Keratinocyte (primary cell): ENCODE data around the gene DCBLD2. TPM values are rescaled to one million over a fixed set of nuclear protein-coding genes. Genes with fewer than 3 reads are reported as not detected.

Experiments
- DNase-seq: peaks from one replicate; pipeline ENCODE4 v3.0.0-alpha.2; 2011; ENCODE audit warnings: low read depth, missing footprints, low spot score
- FAIRE-seq: peaks from 2 replicates; lab custom pipeline; 2011; peaks lifted over from hg19 to GRCh38; lab: Jason Lieb, UNC
- H2AFZ ChIP-seq: 2 replicates; pipeline ENCODE4 v1.6.0; 2012; ENCODE audit warnings: low read length, control low read depth, inconsistent platforms; ENCODE audit not compliant: control insufficient read depth
- H3K27ac ChIP-seq: 2 replicates; pipeline ENCODE4 v1.5.1; 2011; ENCODE audit warnings: low read length; ENCODE audit not compliant: control insufficient read depth, insufficient read depth
- H3K27me3 ChIP-seq: 3 replicates; pipeline ENCODE4 v1.6.0; 2011; ENCODE audit warnings: low read length; ENCODE audit not compliant: control insufficient read depth, insufficient read depth; ENCODE audit errors: extremely low read depth
- H3K36me3 ChIP-seq, 2 experiments: 2 replicates in 1 of 2; 3 replicates in 1 of 2; pipeline ENCODE4 v1.5.1; 2011; ENCODE audit warnings: low read length in 2 of 2, mild to moderate bottlenecking in 1 of 2; ENCODE audit not compliant: control insufficient read depth in 2 of 2, insufficient read depth in 2 of 2; ENCODE audit errors: extremely low read depth in 1 of 2
- H3K4me1 ChIP-seq: 3 replicates; pipeline ENCODE4 v1.5.1; 2011; ENCODE audit warnings: low read length; ENCODE audit not compliant: control insufficient read depth, insufficient read depth; ENCODE audit errors: extremely low read depth
- H3K4me2 ChIP-seq: 3 replicates; pipeline ENCODE4 v1.6.0; 2011; ENCODE audit warnings: low read depth, low read length; ENCODE audit not compliant: control insufficient read depth, insufficient read depth; ENCODE audit errors: extremely low read depth
- H3K4me3 ChIP-seq, 3 experiments: fragments of 200-600 bp in 1 of 3; sonication (generic) in 1 of 3; 2 replicates in 2 of 3; 3 replicates in 1 of 3; pipeline ENCODE4 v1.5.1; 2011 to 2016; ENCODE audit warnings: low read length in 3 of 3, mild to moderate bottlenecking in 3 of 3, control low read depth in 2 of 3, inconsistent platforms in 1 of 3, low read depth in 1 of 3, mixed read lengths in 1 of 3, mixed run types in 1 of 3, moderate library complexity in 1 of 3; ENCODE audit not compliant: control insufficient read depth in 2 of 3, insufficient read depth in 2 of 3; ENCODE audit errors: extremely low read depth in 1 of 3
- H3K79me2 ChIP-seq: 2 replicates; pipeline ENCODE4 v1.6.0; 2012; ENCODE audit warnings: low read length; ENCODE audit not compliant: control insufficient read depth, insufficient read depth
- H3K9ac ChIP-seq: 3 replicates; pipeline ENCODE4 v1.6.0; 2011; ENCODE audit warnings: low read length; ENCODE audit not compliant: control insufficient read depth, insufficient read depth; ENCODE audit errors: extremely low read depth
- H3K9me1 ChIP-seq: 3 replicates; pipeline ENCODE4 v1.6.0; 2011; ENCODE audit warnings: low read length; ENCODE audit not compliant: control insufficient read depth, insufficient read depth; ENCODE audit errors: extremely low read depth
- H3K9me3 ChIP-seq: 2 replicates; pipeline ENCODE4 v1.5.1; 2012; ENCODE audit warnings: low read depth, low read length; ENCODE audit not compliant: control insufficient read depth
- H4K20me1 ChIP-seq: 3 replicates; pipeline ENCODE4 v1.6.0; 2011; ENCODE audit warnings: low read length; ENCODE audit not compliant: control insufficient read depth, insufficient read depth; ENCODE audit errors: extremely low read depth
- EZH2 ChIP-seq: IDR thresholded peaks from one replicate; pipeline ENCODE4 v1.6.1; 2012; ENCODE audit warnings: inconsistent platforms, mild to moderate bottlenecking, low read length, moderate library complexity
- dilution Hi-C: fragments of 300-500 bp; cut with MboI; formaldehyde crosslinking; loops from one replicate; pipeline ENCODE4 v1.7.0; 2020; ENCODE audit warnings: low sequenced_read_pairs; ENCODE audit not compliant: extremely low pct_ligation_motif_present
- polyA plus RNA-seq, 5 experiments: library from polyadenylated mRNA; depleted of rRNA in 3 of 5; stranded (reverse) in 3 of 5; stranded (forward) in 1 of 5; unstranded in 1 of 5; fragments of >200 nt; gene quantifications; 1 replicate in 1 of 5; 2 replicates in 3 of 5; 3 replicates in 1 of 5; pipeline versions ENCODE4 v1.2.1 to v1.2.3, GENCODE V29; 2011 to 2012; ENCODE audit warnings: missing spikeins in 2 of 5, low read depth in 1 of 5, low replicate concordance in 1 of 5
- small RNA-seq, 3 experiments: library from RNA; depleted of rRNA; stranded (forward); fragments of <200 nt; gene quantifications; one replicate each; pipeline ENCODE3, GENCODE V24; 2012; ENCODE audit warnings: low read depth in 3 of 3, low replicate concordance in 1 of 3; ENCODE audit not compliant: insufficient read length in 3 of 3
- TF ChIP-seq, protein P1 (sequence below), 3 experiments: IDR thresholded peaks in 1 of 3; conservative IDR thresholded peaks in 1 of 3; optimal IDR thresholded peaks in 1 of 3; 2 replicates in 2 of 3; 3 replicates in 1 of 3; pipeline versions ENCODE3 to v1.5.1; 2011; ENCODE audit warnings: low read length in 3 of 3, mild to moderate bottlenecking in 3 of 3, moderate library complexity in 2 of 3, control low read depth in 1 of 3, inconsistent platforms in 1 of 3; ENCODE audit not compliant: insufficient read depth in 2 of 3; ENCODE audit errors: extremely low read depth in 1 of 3

The DCBLD2 gene
- polyA plus RNA-seq, 1 donor (not counting 4 experiments of a cell fraction or from before 2014, with no cell fraction given), result 465 TPM

GRCh38 chr3:98746882-98747281 is 154.6 kb downstream of the DCBLD2 start:
- no peaks in the 10 kb centered on the region for H3K36me3 ChIP-seq
- H3K4me1 ChIP-seq, result peaks cover 2% of the 10 kb centered on the region
- H3K79me2 ChIP-seq, result peaks cover 1% of the 10 kb centered on the region
- H3K27me3 ChIP-seq, result no peaks in the 10 kb centered on the region
- H3K27ac ChIP-seq, result no peak overlapping the region
- no peaks in the 10 kb centered on the region for H3K9me3 ChIP-seq
- no peak for FAIRE-seq
- no peaks in the 10 kb centered on the region for H4K20me1 ChIP-seq
- no peak overlapping the region for H3K9ac ChIP-seq
- H3K4me3 ChIP-seq, result no peak overlapping the region
- dilution Hi-C loops, result no loop called here
- no peaks in the 10 kb centered on the region for H3K9me1 ChIP-seq
- DNase-seq, result no peak
- no peak overlapping the region for H3K4me2 ChIP-seq
- no peak for TF ChIP-seq EZH2
- TF ChIP-seq, protein P1, sequence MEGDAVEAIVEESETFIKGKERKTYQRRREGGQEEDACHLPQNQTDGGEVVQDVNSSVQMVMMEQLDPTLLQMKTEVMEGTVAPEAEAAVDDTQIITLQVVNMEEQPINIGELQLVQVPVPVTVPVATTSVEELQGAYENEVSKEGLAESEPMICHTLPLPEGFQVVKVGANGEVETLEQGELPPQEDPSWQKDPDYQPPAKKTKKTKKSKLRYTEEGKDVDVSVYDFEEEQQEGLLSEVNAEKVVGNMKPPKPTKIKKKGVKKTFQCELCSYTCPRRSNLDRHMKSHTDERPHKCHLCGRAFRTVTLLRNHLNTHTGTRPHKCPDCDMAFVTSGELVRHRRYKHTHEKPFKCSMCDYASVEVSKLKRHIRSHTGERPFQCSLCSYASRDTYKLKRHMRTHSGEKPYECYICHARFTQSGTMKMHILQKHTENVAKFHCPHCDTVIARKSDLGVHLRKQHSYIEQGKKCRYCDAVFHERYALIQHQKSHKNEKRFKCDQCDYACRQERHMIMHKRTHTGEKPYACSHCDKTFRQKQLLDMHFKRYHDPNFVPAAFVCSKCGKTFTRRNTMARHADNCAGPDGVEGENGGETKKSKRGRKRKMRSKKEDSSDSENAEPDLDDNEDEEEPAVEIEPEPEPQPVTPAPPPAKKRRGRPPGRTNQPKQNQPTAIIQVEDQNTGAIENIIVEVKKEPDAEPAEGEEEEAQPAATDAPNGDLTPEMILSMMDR (optimal IDR thresholded peaks at IDR 0.05 in 1 of 3, IDR thresholded peaks at IDR 0.05 in 1 of 3, conservative IDR thresholded peaks at IDR 0.05 in 1 of 3; ENCODE audit: extremely low read depth in 1 of 3, insufficient read depth in 2 of 3, low read length in 3 of 3), result no peak
- H2AFZ ChIP-seq, result no peak overlapping the region

DNA sequence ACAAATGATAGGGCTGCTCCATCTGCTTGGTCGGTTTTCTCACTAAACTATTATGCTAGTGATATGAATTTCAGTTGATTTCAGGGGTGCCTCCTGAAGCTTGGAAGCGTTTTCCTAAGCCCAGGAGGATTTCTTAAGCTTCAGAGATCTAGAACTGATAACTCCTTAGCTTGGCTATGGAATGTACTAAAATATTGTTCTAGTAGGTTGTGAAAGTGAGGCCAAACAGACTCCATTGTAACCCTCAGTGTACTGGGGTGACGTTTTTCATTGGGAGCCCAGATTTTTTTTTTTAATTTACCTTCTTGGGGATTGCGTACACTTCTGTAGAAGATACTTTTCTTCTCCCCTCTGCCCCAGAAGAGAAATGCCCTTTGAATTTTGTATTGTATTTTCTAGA is 155.4 kb downstream of the DCBLD2 start:
- Histone ChIP-seq H4K20me1 (no peaks in the 10 kb centered on the region), H3K36me3 (no peaks in the 10 kb centered on the region), H3K4me3 (no peak overlapping the region), H3K9me3 (no peaks in the 10 kb centered on the region), H3K27ac (no peak overlapping the region), H3K27me3 (no peaks in the 10 kb centered on the region), H2AFZ (no peak overlapping the region), H3K9ac (no peak overlapping the region), H3K79me2 (peaks cover 1% of the 10 kb centered on the region), H3K9me1 (no peaks in the 10 kb centered on the region), H3K4me2 (no peak overlapping the region), H3K4me1 (peaks cover 9% of the 10 kb centered on the region)
- no peak for FAIRE-seq
- dilution Hi-C loops, result no loop called here
- no peak for DNase-seq
- TF ChIP-seq EZH2, result no peak
- TF ChIP-seq, protein P1 (optimal IDR thresholded peaks at IDR 0.05 in 1 of 3, IDR thresholded peaks at IDR 0.05 in 1 of 3, conservative IDR thresholded peaks at IDR 0.05 in 1 of 3; ENCODE audit: extremely low read depth in 1 of 3, insufficient read depth in 2 of 3, low read length in 3 of 3), result no peak

Small RNA genes within 50 kb of the gene (small RNA-seq; reads per million reads assigned to genes)
- gene RNU6-1263P, result 0 reads per million in 3 experiments
- gene RNU6-26P, result 0 to 0.67 (median 0.25) reads per million in 3 experiments

Other genes starting within 250 kb of the DCBLD2 start
- 1.8 to 5.3 TPM (median 4.0 TPM) in 3 replicates for gene ST3GAL6, start 138.4 kb downstream of the DCBLD2 start, polyA plus RNA-seq